ENCODE measurements around the gene AMBRA1.

AMBRA1 gene

DNA sequence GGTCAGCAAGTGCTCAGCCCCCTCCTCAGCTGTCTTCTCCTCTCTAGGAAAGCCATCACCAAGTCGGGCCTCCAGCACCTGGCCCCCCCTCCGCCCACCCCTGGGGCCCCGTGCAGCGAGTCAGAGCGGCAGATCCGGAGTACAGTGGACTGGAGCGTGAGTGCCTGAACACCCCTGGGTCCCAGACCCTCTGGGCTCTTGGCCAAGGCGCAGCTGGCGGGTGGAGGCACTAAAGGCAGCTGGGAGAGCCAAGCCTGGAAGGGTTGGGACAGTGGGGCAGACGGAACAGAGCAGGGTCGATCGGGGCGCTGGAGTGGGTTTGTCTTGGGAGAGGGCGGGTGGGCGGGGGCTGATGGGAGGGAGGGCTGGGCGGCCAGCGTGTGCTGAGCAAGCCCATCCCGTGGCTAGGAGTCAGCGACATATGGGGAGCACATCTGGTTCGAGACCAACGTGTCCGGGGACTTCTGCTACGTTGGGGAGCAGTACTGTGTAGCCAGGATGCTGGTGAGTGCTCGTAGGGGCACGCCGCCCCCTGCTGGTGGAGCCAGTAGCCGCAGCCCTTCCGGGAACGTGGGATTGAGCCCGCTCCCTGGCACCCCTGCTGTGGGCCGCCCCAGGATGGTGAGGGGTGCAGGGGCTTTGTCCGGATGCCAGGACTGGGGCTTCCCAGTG lies 226.4 kb downstream of the AMBRA1 start:
- Histone ChIP-seq H3K27ac (replicated peaks) (0 out of 2 replicates have a peak overlapping the region, but pooled peaks have one; percentile 26), H3K27me3 (ENCODE audit: insufficient read depth, poor library complexity, severe bottlenecking) (no peaks in the 10 kb centered on the region), H3K4me3 (replicated peaks; ENCODE audit: insufficient read depth, low read length) (no peak overlapping the region)
- DNase-seq (ENCODE audit: low read depth in 1 of 2, low spot score in 1 of 2): peak in 1 of 2 experiments; percentile 67
- TF ChIP-seq CTCF (IDR thresholded peaks at IDR 0.05; ENCODE audit: insufficient read depth, low read length) (peak; percentile 65), SPI1 (IDR thresholded peaks at IDR 0.05; ENCODE audit: borderline replicate concordance, low read depth) (no peak), POLR2AphosphoS5 (IDR thresholded peaks at IDR 0.05; ENCODE audit: low read depth) (peak; percentile 28; the same call in 1 of the 2 replicates)

GRCh38 chr11:46366661-46367161 lies 227.1 kb downstream of the AMBRA1 start:
- Histone ChIP-seq H3K4me3 (replicated peaks; ENCODE audit: insufficient read depth, low read length) (no peak overlapping the region), H3K27me3 (ENCODE audit: insufficient read depth, poor library complexity, severe bottlenecking) (no peaks in the 10 kb centered on the region), H3K27ac (replicated peaks) (0 out of 2 replicates have a peak overlapping the region, but pooled peaks have one; percentile 26)
- TF ChIP-seq SPI1 (IDR thresholded peaks at IDR 0.05; ENCODE audit: borderline replicate concordance, low read depth) (no peak), POLR2AphosphoS5 (IDR thresholded peaks at IDR 0.05; ENCODE audit: low read depth) (peak; percentile 34; the same call in 1 of the 2 replicates), GABPA (IDR thresholded peaks at IDR 0.05; ENCODE audit: low read depth) (no peak)
- TF ChIP-seq, protein P1, sequence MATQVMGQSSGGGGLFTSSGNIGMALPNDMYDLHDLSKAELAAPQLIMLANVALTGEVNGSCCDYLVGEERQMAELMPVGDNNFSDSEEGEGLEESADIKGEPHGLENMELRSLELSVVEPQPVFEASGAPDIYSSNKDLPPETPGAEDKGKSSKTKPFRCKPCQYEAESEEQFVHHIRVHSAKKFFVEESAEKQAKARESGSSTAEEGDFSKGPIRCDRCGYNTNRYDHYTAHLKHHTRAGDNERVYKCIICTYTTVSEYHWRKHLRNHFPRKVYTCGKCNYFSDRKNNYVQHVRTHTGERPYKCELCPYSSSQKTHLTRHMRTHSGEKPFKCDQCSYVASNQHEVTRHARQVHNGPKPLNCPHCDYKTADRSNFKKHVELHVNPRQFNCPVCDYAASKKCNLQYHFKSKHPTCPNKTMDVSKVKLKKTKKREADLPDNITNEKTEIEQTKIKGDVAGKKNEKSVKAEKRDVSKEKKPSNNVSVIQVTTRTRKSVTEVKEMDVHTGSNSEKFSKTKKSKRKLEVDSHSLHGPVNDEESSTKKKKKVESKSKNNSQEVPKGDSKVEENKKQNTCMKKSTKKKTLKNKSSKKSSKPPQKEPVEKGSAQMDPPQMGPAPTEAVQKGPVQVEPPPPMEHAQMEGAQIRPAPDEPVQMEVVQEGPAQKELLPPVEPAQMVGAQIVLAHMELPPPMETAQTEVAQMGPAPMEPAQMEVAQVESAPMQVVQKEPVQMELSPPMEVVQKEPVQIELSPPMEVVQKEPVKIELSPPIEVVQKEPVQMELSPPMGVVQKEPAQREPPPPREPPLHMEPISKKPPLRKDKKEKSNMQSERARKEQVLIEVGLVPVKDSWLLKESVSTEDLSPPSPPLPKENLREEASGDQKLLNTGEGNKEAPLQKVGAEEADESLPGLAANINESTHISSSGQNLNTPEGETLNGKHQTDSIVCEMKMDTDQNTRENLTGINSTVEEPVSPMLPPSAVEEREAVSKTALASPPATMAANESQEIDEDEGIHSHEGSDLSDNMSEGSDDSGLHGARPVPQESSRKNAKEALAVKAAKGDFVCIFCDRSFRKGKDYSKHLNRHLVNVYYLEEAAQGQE (IDR thresholded peaks at IDR 0.05; ENCODE audit: insufficient replicate concordance, low read depth): no peak
- DNase-seq (ENCODE audit: low read depth in 1 of 2, low spot score in 1 of 2): no peak

GRCh38 chr11:46366260-46366659 lies 227.6 kb downstream of the AMBRA1 start:
- Histone ChIP-seq H3K4me3 (replicated peaks; ENCODE audit: insufficient read depth, low read length) (no peak overlapping the region), H3K27me3 (ENCODE audit: insufficient read depth, poor library complexity, severe bottlenecking) (no peaks in the 10 kb centered on the region), H3K27ac (replicated peaks) (no peak overlapping the region)
- TF ChIP-seq SPI1 (IDR thresholded peaks at IDR 0.05; ENCODE audit: borderline replicate concordance, low read depth) (no peak), GABPA (IDR thresholded peaks at IDR 0.05; ENCODE audit: low read depth) (no peak), POLR2AphosphoS5 (IDR thresholded peaks at IDR 0.05; ENCODE audit: low read depth) (no peak), CTCF (IDR thresholded peaks at IDR 0.05; ENCODE audit: insufficient read depth, low read length) (no peak)
- TF ChIP-seq, protein P1 (IDR thresholded peaks at IDR 0.05; ENCODE audit: insufficient replicate concordance, low read depth): no peak
- no peak for DNase-seq (ENCODE audit: low read depth in 1 of 2, low spot score in 1 of 2)

- Histone ChIP-seq H3K27me3 (ENCODE audit: insufficient read depth, poor library complexity, severe bottlenecking) (no peaks in the 10 kb centered on the region), H3K27ac (replicated peaks) (peak overlapping the region; percentile 97), H3K4me3 (replicated peaks; ENCODE audit: insufficient read depth, low read length) (no peak overlapping the region)
- TF ChIP-seq, protein P1 (IDR thresholded peaks at IDR 0.05; ENCODE audit: insufficient replicate concordance, low read depth): no peak
- TF ChIP-seq CTCF (IDR thresholded peaks at IDR 0.05; ENCODE audit: insufficient read depth, low read length) (no peak), SPI1 (IDR thresholded peaks at IDR 0.05; ENCODE audit: borderline replicate concordance, low read depth) (no peak), POLR2AphosphoS5 (IDR thresholded peaks at IDR 0.05; ENCODE audit: low read depth) (no peak), GABPA (IDR thresholded peaks at IDR 0.05; ENCODE audit: low read depth) (no peak)
- DNase-seq (ENCODE audit: low read depth in 1 of 2, low spot score in 1 of 2): no peak
Observed at GRCh38 chr11:46364791-46365190, 229.0 kb downstream of the AMBRA1 start.
